ENCODE data around the gene TMEM114. TPM values are rescaled to one million over a fixed set of nuclear protein-coding genes. Genes with fewer than 3 reads are reported as not detected.

The TMEM114 gene
- polyA plus RNA-seq, 1 donor from 2014 or later = 0.62 TPM

GRCh38 chr16:8549843-8550412 is 40.4 kb downstream of the TMEM114 start:
- no peak overlapping the region for H3K27ac ChIP-seq (ENCODE audit: low read length)
- H3K79me2 ChIP-seq (replicated peaks; ENCODE audit: insufficient read depth, low read length) = no peaks in the 10 kb centered on the region
- TF ChIP-seq POLR2AphosphoS5 (IDR thresholded peaks at IDR 0.05) (no peak), SMC3 (conservative IDR thresholded peaks at IDR 0.05; ENCODE audit: poor library complexity) (no peak), EP300 (conservative IDR thresholded peaks at IDR 0.05; ENCODE audit: poor library complexity, severe bottlenecking) (no peak), MXI1 (conservative IDR thresholded peaks at IDR 0.05; ENCODE audit: poor library complexity, severe bottlenecking) (no peak), REST (IDR thresholded peaks at IDR 0.05; ENCODE audit: borderline replicate concordance) (no peak), TAF1 (IDR thresholded peaks at IDR 0.05; ENCODE audit: low read depth) (no peak), RAD21 (conservative IDR thresholded peaks at IDR 0.05) (no peak), EZH2 (IDR thresholded peaks at IDR 0.05; ENCODE audit: borderline replicate concordance, insufficient read depth, low read length, poor library complexity, severe bottlenecking) (no peak), CTCF (IDR thresholded peaks at IDR 0.05; ENCODE audit: poor library complexity, severe bottlenecking) (no peak)
- H3K27me3 ChIP-seq (ENCODE audit: insufficient read depth, low read depth, low read length) = no peaks in the 10 kb centered on the region
- no peak overlapping the region for H2AFZ ChIP-seq (ENCODE audit: low read depth, low read length)
- no peak overlapping the region for H3K9ac ChIP-seq (ENCODE audit: low read length)
- H4K20me1 ChIP-seq (ENCODE audit: insufficient read depth) = no peaks in the 10 kb centered on the region
- H3K9me3 ChIP-seq (ENCODE audit: low read length) = no peaks in the 10 kb centered on the region
- no peak overlapping the region for H3K4me3 ChIP-seq (ENCODE audit: low read length)
- H3K9me2 ChIP-seq (ENCODE audit: insufficient read depth, low read length) = no peaks in the 10 kb centered on the region
- H3K4me2 ChIP-seq (ENCODE audit: low read length) = no peak overlapping the region
- no peaks in the 10 kb centered on the region for H3F3A ChIP-seq (ENCODE audit: insufficient read depth, low read length, poor library complexity, severe bottlenecking)
- no peaks in the 10 kb centered on the region for H3K36me3 ChIP-seq (ENCODE audit: insufficient read depth, low read length)

GRCh38 chr16:8548166-8548565 is 42.1 kb downstream of the TMEM114 start:
- no peak overlapping the region for H3K4me2 ChIP-seq (ENCODE audit: low read length)
- H3K79me2 ChIP-seq (replicated peaks; ENCODE audit: insufficient read depth, low read length) = no peaks in the 10 kb centered on the region
- no peak overlapping the region for H3K4me3 ChIP-seq (ENCODE audit: low read length)
- H3K9ac ChIP-seq (ENCODE audit: low read length) = no peak overlapping the region
- no peaks in the 10 kb centered on the region for H3K9me2 ChIP-seq (ENCODE audit: insufficient read depth, low read length)
- H2AFZ ChIP-seq (ENCODE audit: low read depth, low read length) = no peak overlapping the region
- H3K9me3 ChIP-seq (ENCODE audit: low read length) = no peaks in the 10 kb centered on the region
- H4K20me1 ChIP-seq (ENCODE audit: insufficient read depth) = no peaks in the 10 kb centered on the region
- H3K36me3 ChIP-seq (ENCODE audit: insufficient read depth, low read length) = no peaks in the 10 kb centered on the region
- H3F3A ChIP-seq (ENCODE audit: insufficient read depth, low read length, poor library complexity, severe bottlenecking) = no peaks in the 10 kb centered on the region
- no peaks in the 10 kb centered on the region for H3K27me3 ChIP-seq (ENCODE audit: insufficient read depth, low read depth, low read length)
- H3K27ac ChIP-seq (ENCODE audit: low read length) = no peak overlapping the region
- TF ChIP-seq TAF1 (IDR thresholded peaks at IDR 0.05; ENCODE audit: low read depth) = no peak
- TF ChIP-seq CTCF (IDR thresholded peaks at IDR 0.05; ENCODE audit: poor library complexity, severe bottlenecking) = no peak
- TF ChIP-seq MXI1 (conservative IDR thresholded peaks at IDR 0.05; ENCODE audit: poor library complexity, severe bottlenecking) = no peak
- no peak for TF ChIP-seq RAD21 (conservative IDR thresholded peaks at IDR 0.05)
- TF ChIP-seq REST (IDR thresholded peaks at IDR 0.05; ENCODE audit: borderline replicate concordance) = no peak
- TF ChIP-seq EZH2 (IDR thresholded peaks at IDR 0.05; ENCODE audit: borderline replicate concordance, insufficient read depth, low read length, poor library complexity, severe bottlenecking) = no peak
- no peak for TF ChIP-seq SMC3 (conservative IDR thresholded peaks at IDR 0.05; ENCODE audit: poor library complexity)
- no peak for TF ChIP-seq POLR2AphosphoS5 (IDR thresholded peaks at IDR 0.05)
- no peak for TF ChIP-seq EP300 (conservative IDR thresholded peaks at IDR 0.05; ENCODE audit: poor library complexity, severe bottlenecking)
